Cardiac septum (tissue), 1 donor: ENCODE data around the gene FARS2. TPM values are rescaled to one million over a fixed set of nuclear protein-coding genes. Genes with fewer than 3 reads are reported as not detected.

Experiments used
- DNase-seq: peaks from one replicate; pipeline ENCODE4 v3.0.0-alpha.2; 2020; ENCODE audit warnings: low spot score
- intact Hi-C: fragments of 100-400 bp; cut with DNase I; formaldehyde crosslinking; loops from one replicate; pipeline ENCODE4 v1.14.0; 2022
- total RNA-seq: library from RNA; stranded (reverse); fragmentation: NEBNext Ultra II Directional; extraction: Animal tissue kit (Norgen Biotek cat#: 25700); gene quantifications from one replicate; pipeline ENCODE4 v1.2.1, GENCODE V29; 2021
- donor health status: DM: no; HTN: no; CAD: no.

Gene FARS2
- total RNA-seq, 1 donor from 2014 or later = 13.3 TPM

GRCh38 chr6:5749016-5749650, 487.8 kb downstream of the FARS2 start:
- intact Hi-C loops = no loop called here

GRCh38 chr6:5749651-5750215, 488.4 kb downstream of the FARS2 start:
- intact Hi-C loops = no loop called here
- DNase-seq = peak; percentile 51

More at GRCh38 chr6:5749016-5749650, 487.8 kb downstream of the FARS2 start:
- peak; percentile 70 for DNase-seq

GRCh38 chr6:5751525-5752390, 490.4 kb downstream of the FARS2 start:
- DNase-seq = peak; percentile 68
- intact Hi-C loops = no loop called here

GRCh38 chr6:5752391-5752680, 491.0 kb downstream of the FARS2 start:
- intact Hi-C loops = no loop called here
- peak; percentile 41 for DNase-seq

- DNase-seq = no peak
- intact Hi-C loops = no loop called here
These were observed 491.9 kb downstream of the FARS2 start for GRCh38 chr6:5753209-5753608.

GRCh38 chr6:5754904-5755303, 493.6 kb downstream of the FARS2 start:
- DNase-seq = no peak
- intact Hi-C loops = no loop called here

GRCh38 chr6:5759571-5759970, 498.3 kb downstream of the FARS2 start:
- intact Hi-C loops = no loop called here
- no peak for DNase-seq

- no peak for DNase-seq
- intact Hi-C loops = loop anchor here (10.0 kb wide), 1 partner anchor 287 kb away; no protein-coding TSS in a partner anchor
These were observed 500.1 kb downstream of the FARS2 start for GRCh38 chr6:5761370-5761769.

- peak; percentile 53 for DNase-seq
- intact Hi-C loops = loop anchor here (10.0 kb wide), 1 partner anchor 288 kb away; no protein-coding TSS in a partner anchor
These were observed 501.3 kb downstream of the FARS2 start for GRCh38 chr6:5762561-5762968.

- intact Hi-C loops = loop anchor here (10.0 kb wide), 1 partner anchor 289 kb away; no protein-coding TSS in a partner anchor
- DNase-seq = peak; percentile 38
These were observed 502.1 kb downstream of the FARS2 start for GRCh38 chr6:5763407-5763806.

GRCh38 chr6:5763871-5764270, 502.6 kb downstream of the FARS2 start:
- intact Hi-C loops = loop anchor here (2.0 to 10.0 kb wide), 2 partner anchors 19 to 289 kb away; no protein-coding TSS in a partner anchor
- peak; percentile 63 for DNase-seq

GRCh38 chr6:5764401-5764955, 503.2 kb downstream of the FARS2 start:
- intact Hi-C loops = loop anchor here (2.0 to 10.0 kb wide), 2 partner anchors 18 to 290 kb away; no protein-coding TSS in a partner anchor
- DNase-seq = peak; percentile 82

GRCh38 chr6:5765141-5765760, 503.9 kb downstream of the FARS2 start:
- DNase-seq = no peak
- intact Hi-C loops = loop anchor here (2.0 to 10.0 kb wide), 2 partner anchors 18 to 290 kb away; no protein-coding TSS in a partner anchor

GRCh38 chr6:5766260-5766659, 504.9 kb downstream of the FARS2 start:
- no peak for DNase-seq
- intact Hi-C loops = loop anchor here (10.0 kb wide), 1 partner anchor 291 kb away; no protein-coding TSS in a partner anchor

- intact Hi-C loops = loop anchor here (10.0 kb wide), 1 partner anchor 293 kb away; no protein-coding TSS in a partner anchor
- no peak for DNase-seq
These were observed 506.2 kb downstream of the FARS2 start for GRCh38 chr6:5767471-5767870.

GRCh38 chr6:5771211-5771610, 509.9 kb downstream of the FARS2 start:
- DNase-seq = peak; percentile 68
- intact Hi-C loops = no loop called here

GRCh38 chr6:5771759-5772390, 510.6 kb downstream of the FARS2 start:
- intact Hi-C loops = no loop called here
- DNase-seq = no peak

GRCh38 chr6:5772408-5773120, 511.3 kb downstream of the FARS2 start:
- intact Hi-C loops = no loop called here
- peak; percentile 12 for DNase-seq
